Measurements from ENCODE around the gene PDZD8. TPM values are rescaled to one million over a fixed set of nuclear protein-coding genes. Genes with fewer than 3 reads are reported as not detected.

Gene PDZD8
- total RNA-seq, 2 experiments from 2014 or later = 12.5 to 15.9 TPM

DNA sequence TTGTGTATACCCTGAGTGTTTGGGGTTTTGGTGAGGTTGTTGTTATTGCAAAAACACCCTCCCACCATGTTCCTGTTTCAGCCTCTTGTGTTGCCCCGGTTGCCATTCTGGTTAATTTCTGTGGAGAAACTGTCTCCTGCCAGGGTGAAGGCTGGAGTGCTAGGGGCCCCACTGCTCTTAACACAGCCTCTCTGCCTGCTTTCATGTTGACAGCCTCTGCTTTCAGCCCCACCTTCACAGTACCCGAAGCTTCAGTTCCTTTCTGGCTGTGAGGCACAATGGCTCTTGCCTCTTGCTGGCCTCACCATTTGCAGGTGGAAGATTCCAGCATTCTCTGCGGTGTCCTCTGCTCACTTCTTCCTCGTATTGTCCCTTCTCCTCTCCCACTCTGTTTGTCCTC, 115.2 kb downstream of the PDZD8 start:
- DNase-seq (no peak), ATAC-seq (peak; percentile 36)
- H3K27ac Mint-ChIP-seq = no peak overlapping the region
- no peaks in the 10 kb centered on the region for H3K9me3 Mint-ChIP-seq (ENCODE audit: low read depth)
- peaks cover 12% of the 10 kb centered on the region for H3K27me3 Mint-ChIP-seq
- H3K4me1 Mint-ChIP-seq = peaks cover 10% of the 10 kb centered on the region
- ChIA-PET POLR2A (no interaction called here), CTCF (no interaction called here)
- no peaks in the 10 kb centered on the region for H3K36me3 Mint-ChIP-seq (ENCODE audit: low read depth)
- no peak overlapping the region for H3K4me3 Mint-ChIP-seq
- intact Hi-C loops (cut with DNase I, micrococcal nuclease) = no loop called here

- ATAC-seq = no peak
- Mint-ChIP-seq H3K4me1 (peaks cover 10% of the 10 kb centered on the region), H3K27me3 (peaks cover 12% of the 10 kb centered on the region), H3K4me3 (no peak overlapping the region), H3K36me3 (ENCODE audit: low read depth) (no peaks in the 10 kb centered on the region), H3K9me3 (ENCODE audit: low read depth) (no peaks in the 10 kb centered on the region), H3K27ac (no peak overlapping the region)
- CTCF ChIA-PET = interaction anchor here (0.6 kb wide), 1 partner anchor 42 kb away, joined by 3 read pairs; no protein-coding TSS in a partner anchor
- POLR2A ChIA-PET = no interaction called here
- intact Hi-C loops (cut with DNase I, micrococcal nuclease) = no loop called here
- DNase-seq = no peak
These were observed 116.0 kb downstream of the PDZD8 start for GRCh38 chr10:117259279-117259678.

GRCh38 chr10:117257721-117258120, 117.5 kb downstream of the PDZD8 start:
- H3K4me3 Mint-ChIP-seq = no peak overlapping the region
- no peak for ATAC-seq
- H3K4me1 Mint-ChIP-seq = peaks cover 10% of the 10 kb centered on the region
- DNase-seq = no peak
- H3K27me3 Mint-ChIP-seq = peaks cover 12% of the 10 kb centered on the region
- ChIA-PET CTCF (interaction anchor here (0.7 kb wide), 1 partner anchor 9 kb away, joined by 5 read pairs; no protein-coding TSS in a partner anchor), POLR2A (no interaction called here)
- no peaks in the 10 kb centered on the region for H3K36me3 Mint-ChIP-seq (ENCODE audit: low read depth)
- no peaks in the 10 kb centered on the region for H3K9me3 Mint-ChIP-seq (ENCODE audit: low read depth)
- intact Hi-C loops (cut with DNase I, micrococcal nuclease) = no loop called here
- H3K27ac Mint-ChIP-seq = no peak overlapping the region

- ChIA-PET CTCF (no interaction called here), POLR2A (no interaction called here)
- intact Hi-C loops (cut with DNase I, micrococcal nuclease) = no loop called here
- no peaks in the 10 kb centered on the region for H3K9me3 Mint-ChIP-seq (ENCODE audit: low read depth)
- H3K36me3 Mint-ChIP-seq (ENCODE audit: low read depth) = no peaks in the 10 kb centered on the region
- H3K4me3 Mint-ChIP-seq = no peak overlapping the region
- H3K27ac Mint-ChIP-seq = no peak overlapping the region
- ATAC-seq (no peak), DNase-seq (no peak)
- peaks cover 10% of the 10 kb centered on the region for H3K4me1 Mint-ChIP-seq
- peaks cover 12% of the 10 kb centered on the region for H3K27me3 Mint-ChIP-seq
These were observed 118.3 kb downstream of the PDZD8 start for GRCh38 chr10:117256910-117257309.

- peaks cover 7% of the 10 kb centered on the region for H3K27me3 Mint-ChIP-seq
- H3K4me1 Mint-ChIP-seq = peaks cover 10% of the 10 kb centered on the region
- CTCF ChIA-PET = no interaction called here
- intact Hi-C loops (cut with DNase I, micrococcal nuclease) = no loop called here
- H3K36me3 Mint-ChIP-seq (ENCODE audit: low read depth) = no peaks in the 10 kb centered on the region
- ATAC-seq = no peak
- DNase-seq = no peak
- POLR2A ChIA-PET = no interaction called here
- no peak overlapping the region for H3K4me3 Mint-ChIP-seq
- no peaks in the 10 kb centered on the region for H3K9me3 Mint-ChIP-seq (ENCODE audit: low read depth)
- H3K27ac Mint-ChIP-seq = no peak overlapping the region
These were observed 119.3 kb downstream of the PDZD8 start for GRCh38 chr10:117255835-117256460.

- H3K4me1 Mint-ChIP-seq = peaks cover 8% of the 10 kb centered on the region
- CTCF ChIA-PET = no interaction called here
- intact Hi-C loops (cut with DNase I, micrococcal nuclease) = no loop called here
These were observed 120.2 kb downstream of the PDZD8 start for GRCh38 chr10:117254774-117255735.

DNA sequence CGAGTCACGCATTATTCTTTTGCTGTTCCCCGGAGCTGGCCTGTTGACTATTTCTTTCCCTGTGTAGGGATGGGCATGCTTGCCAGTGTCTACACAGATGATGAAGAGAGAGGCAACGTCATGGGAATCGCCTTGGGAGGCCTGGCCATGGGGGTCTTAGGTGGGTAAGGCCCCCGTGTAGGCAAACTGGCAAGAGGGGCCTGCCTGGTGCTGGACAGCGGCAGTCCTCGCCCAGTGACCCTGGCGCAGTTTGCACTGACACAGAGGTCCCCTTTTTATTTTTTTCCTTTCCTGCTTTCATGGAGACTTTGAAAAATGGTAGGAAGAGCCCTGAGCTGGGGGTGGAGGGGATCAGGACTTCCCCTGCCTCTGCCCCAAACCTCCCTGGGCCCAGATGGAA, 120.9 kb downstream of the PDZD8 start:
- ATAC-seq (no peak), DNase-seq (no peak)
- CTCF ChIA-PET = interaction anchor here (0.6 kb wide), 1 partner anchor 485 kb away, joined by 5 read pairs; no protein-coding TSS in a partner anchor
- POLR2A ChIA-PET = no interaction called here
- intact Hi-C loops (cut with DNase I, micrococcal nuclease) = no loop called here
- peaks cover 6% of the 10 kb centered on the region for H3K4me1 Mint-ChIP-seq
- no peaks in the 10 kb centered on the region for H3K9me3 Mint-ChIP-seq (ENCODE audit: low read depth)
- no peak overlapping the region for H3K4me3 Mint-ChIP-seq
- H3K27ac Mint-ChIP-seq = no peak overlapping the region
- H3K36me3 Mint-ChIP-seq (ENCODE audit: low read depth) = no peaks in the 10 kb centered on the region
- peaks cover 5% of the 10 kb centered on the region for H3K27me3 Mint-ChIP-seq

More at GRCh38 chr10:117254774-117255735, 120.2 kb downstream of the PDZD8 start:
- H3K4me3 Mint-ChIP-seq = no peak overlapping the region
- H3K9me3 Mint-ChIP-seq (ENCODE audit: low read depth) = no peaks in the 10 kb centered on the region
- no peak for DNase-seq
- ATAC-seq = no peak
- POLR2A ChIA-PET = no interaction called here
- H3K27me3 Mint-ChIP-seq = peaks cover 7% of the 10 kb centered on the region
- H3K36me3 Mint-ChIP-seq (ENCODE audit: low read depth) = no peaks in the 10 kb centered on the region
- H3K27ac Mint-ChIP-seq = no peak overlapping the region

DNA sequence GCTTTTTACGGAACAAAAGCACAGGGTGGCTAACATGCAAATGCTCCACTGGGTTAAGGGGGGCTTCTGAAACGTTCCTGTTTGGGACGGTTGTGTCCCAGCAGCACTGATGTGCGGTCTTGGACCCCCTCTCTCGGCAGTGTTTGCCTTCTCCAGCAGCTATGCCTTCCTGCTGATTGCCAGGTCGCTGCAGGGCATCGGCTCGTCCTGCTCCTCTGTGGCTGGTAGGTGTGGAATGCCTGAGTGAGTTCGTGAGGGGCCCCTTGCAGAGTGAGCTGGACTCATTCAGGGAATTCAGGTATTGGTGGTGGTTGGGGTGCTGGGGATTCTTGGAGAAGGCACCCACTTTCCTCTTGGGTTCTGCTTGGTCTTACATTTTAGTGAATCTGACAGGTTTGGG, 121.3 kb downstream of the PDZD8 start:
- no peaks in the 10 kb centered on the region for H3K36me3 Mint-ChIP-seq (ENCODE audit: low read depth)
- no peak for ATAC-seq

GRCh38 chr10:117250411-117250810, 124.8 kb downstream of the PDZD8 start:
- Mint-ChIP-seq H3K4me1 (peaks cover 15% of the 10 kb centered on the region), H3K27me3 (peaks cover 4% of the 10 kb centered on the region), H3K9me3 (ENCODE audit: low read depth) (no peaks in the 10 kb centered on the region), H3K4me3 (no peak overlapping the region), H3K36me3 (ENCODE audit: low read depth) (no peaks in the 10 kb centered on the region), H3K27ac (no peak overlapping the region)
- ChIA-PET CTCF (interaction anchor here (0.9 kb wide), 1 partner anchor 69 kb away, joined by 4 read pairs; no protein-coding TSS in a partner anchor), POLR2A (interaction anchor here (0.6 kb wide), 1 partner anchor 17 kb away, joined by 3 read pairs; no protein-coding TSS in a partner anchor)
- DNase-seq (no peak), ATAC-seq (no peak)
- intact Hi-C loops (cut with DNase I, micrococcal nuclease) = no loop called here

More for the DNA sequence above, 121.3 kb downstream of the PDZD8 start:
- no peak overlapping the region for H3K4me3 Mint-ChIP-seq
- ChIA-PET CTCF (interaction anchor here (0.6 kb wide), 1 partner anchor 484 kb away, joined by 5 read pairs; no protein-coding TSS in a partner anchor), POLR2A (no interaction called here)
- H3K9me3 Mint-ChIP-seq (ENCODE audit: low read depth) = no peaks in the 10 kb centered on the region
- no peak overlapping the region for H3K27ac Mint-ChIP-seq
- intact Hi-C loops (cut with DNase I, micrococcal nuclease) = no loop called here
- peaks cover 6% of the 10 kb centered on the region for H3K4me1 Mint-ChIP-seq
- H3K27me3 Mint-ChIP-seq = peaks cover 4% of the 10 kb centered on the region
- no peak for DNase-seq

GRCh38 chr10:117249493-117250093, 125.6 kb downstream of the PDZD8 start:
- ATAC-seq (no peak), DNase-seq (no peak)
- no peaks in the 10 kb centered on the region for H3K9me3 Mint-ChIP-seq (ENCODE audit: low read depth)
- H3K27ac Mint-ChIP-seq = no peak overlapping the region
- peaks cover 8% of the 10 kb centered on the region for H3K27me3 Mint-ChIP-seq
- peaks cover 15% of the 10 kb centered on the region for H3K4me1 Mint-ChIP-seq
- no peak overlapping the region for H3K4me3 Mint-ChIP-seq
- no peaks in the 10 kb centered on the region for H3K36me3 Mint-ChIP-seq (ENCODE audit: low read depth)
- intact Hi-C loops (cut with DNase I, micrococcal nuclease) = no loop called here
- CTCF ChIA-PET = interaction anchor here (0.9 to 1.1 kb wide), 2 partner anchors 9 to 70 kb away, joined by 4 to 5 read pairs; no protein-coding TSS in a partner anchor
- POLR2A ChIA-PET = no interaction called here

DNA sequence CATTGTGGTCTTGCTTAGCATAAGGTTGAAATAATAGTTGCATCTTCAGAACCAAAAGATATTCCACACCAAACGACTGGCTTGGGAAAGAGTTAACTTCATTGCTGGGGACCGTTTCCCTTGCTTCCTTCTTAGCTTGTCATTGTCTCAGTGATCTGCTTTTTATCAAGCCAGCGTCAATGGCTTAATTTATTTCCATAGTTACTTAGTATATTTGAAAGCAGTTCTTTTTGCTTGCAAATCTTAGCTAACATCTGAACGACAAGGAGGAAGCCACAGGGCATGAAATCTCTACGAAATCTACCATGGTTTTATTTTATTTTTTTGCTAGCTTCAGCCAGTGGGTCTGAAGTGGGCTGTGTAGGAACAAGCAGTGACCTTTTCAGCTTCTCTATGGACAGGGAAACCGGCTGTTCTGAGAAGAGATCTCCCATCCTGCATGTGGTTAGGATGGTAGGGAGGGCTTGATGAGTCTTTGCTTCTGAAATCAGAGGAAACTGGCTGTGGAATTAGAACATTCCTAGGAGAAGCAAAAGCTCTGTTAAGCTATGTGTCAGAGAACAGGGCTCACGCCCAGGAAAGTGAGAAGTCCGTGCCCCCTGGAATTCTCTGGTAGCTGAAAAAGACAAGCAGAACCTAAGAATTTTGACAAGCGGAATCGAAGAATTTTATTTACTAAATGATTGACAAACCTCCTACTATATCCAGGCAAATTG, 126.3 kb downstream of the PDZD8 start:
- peaks cover 15% of the 10 kb centered on the region for H3K4me1 Mint-ChIP-seq
- ATAC-seq = no peak
- peaks cover 11% of the 10 kb centered on the region for H3K27me3 Mint-ChIP-seq
- POLR2A ChIA-PET = no interaction called here
- no peak for DNase-seq
- H3K9me3 Mint-ChIP-seq (ENCODE audit: low read depth) = no peaks in the 10 kb centered on the region
- CTCF ChIA-PET = interaction anchor here (1.1 kb wide), 1 partner anchor 9 kb away, joined by 5 read pairs; no protein-coding TSS in a partner anchor
- H3K27ac Mint-ChIP-seq = no peak overlapping the region
- intact Hi-C loops (cut with DNase I, micrococcal nuclease) = no loop called here
- H3K36me3 Mint-ChIP-seq (ENCODE audit: low read depth) = no peaks in the 10 kb centered on the region
- H3K4me3 Mint-ChIP-seq = no peak overlapping the region

Data from activated CD4-positive, alpha-beta T cell treated with anti-CD3 and anti-CD28 coated beads for 36 hours (primary cell).